ENCODE measurements around the gene SATL1. TPM values are rescaled to one million over a fixed set of nuclear protein-coding genes. Genes with fewer than 3 reads are reported as not detected.

The SATL1 gene
- total and polyA plus RNA-seq, 9 of the 15 experiments (the other 6 are each of a cell fraction or from before 2014, with no cell fraction given): 0.03 to 0.07 (median 0.05) TPM; not detected in 3

DNA sequence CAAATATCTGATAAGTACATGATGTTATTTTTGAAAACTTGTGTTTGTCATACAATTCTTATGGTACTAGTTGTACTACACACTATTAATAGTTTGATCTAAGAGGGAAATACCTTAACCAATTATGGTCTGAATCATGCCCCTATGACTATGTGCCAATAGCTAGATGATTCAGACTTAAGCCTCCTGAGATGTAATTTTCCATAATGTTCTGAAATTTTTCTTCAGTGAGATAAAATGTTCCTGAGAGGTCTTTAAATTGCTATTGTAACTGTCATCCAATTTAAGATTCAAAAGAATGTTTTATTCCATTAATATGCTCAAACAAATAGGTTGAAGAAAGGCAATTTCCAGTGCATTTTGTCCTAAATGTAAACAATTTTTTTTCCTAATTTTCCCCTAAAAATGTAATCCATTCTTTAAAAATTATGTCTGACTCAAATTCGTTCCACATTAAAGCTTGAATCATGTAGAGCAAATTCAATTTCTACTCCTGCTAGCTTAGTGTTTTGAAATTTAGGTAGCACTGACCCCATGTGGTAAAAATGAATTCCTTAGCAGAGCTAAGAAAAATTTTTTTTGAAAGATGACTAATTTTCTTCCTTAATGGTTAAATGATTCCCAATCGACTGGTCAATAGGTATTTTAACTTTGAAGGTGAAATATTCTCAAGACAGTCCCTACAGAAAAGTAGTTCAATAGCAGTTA, 190.8 kb downstream of the SATL1 start:
- Histone ChIP-seq H3K36me3 (ENCODE audit: control insufficient read depth, insufficient read depth, low read length) (no peaks in the 10 kb centered on the region), H3K4me3 (no peak overlapping the region), H3K27ac (ENCODE audit: extremely low read depth, low read depth, low read length) (no peak overlapping the region), H3K9ac (ENCODE audit: insufficient read depth in 1 of 2, low read depth in 2 of 2, low read length in 2 of 2) (no peak overlapping the region), H3K79me2 (ENCODE audit: control insufficient read depth, insufficient read depth, low read length) (no peaks in the 10 kb centered on the region), H3K4me1 (replicated peaks in 1 of 2; ENCODE audit: control insufficient read depth in 2 of 2, insufficient read depth in 2 of 2, low read length in 2 of 2) (no peaks in the 10 kb centered on the region), H3K27me3 (ENCODE audit: control insufficient read depth in 2 of 2, insufficient read depth in 2 of 2, low read length in 2 of 2) (no peaks in the 10 kb centered on the region), H3K9me1 (ENCODE audit: control insufficient read depth, insufficient read depth, low read length) (no peaks in the 10 kb centered on the region), H3K9me3 (replicated peaks; ENCODE audit: control insufficient read depth, insufficient read depth, low read depth, low read length) (no peaks in the 10 kb centered on the region), H4K20me1 (replicated peaks; ENCODE audit: control insufficient read depth, insufficient read depth, low read length) (no peaks in the 10 kb centered on the region), H3K4me2 (ENCODE audit: insufficient read depth, low read length) (no peak overlapping the region), H2AFZ (ENCODE audit: low read depth, low read length) (no peak overlapping the region)
- ChIA-PET CTCF (ENCODE audit: low intra/inter-chr PET ratio) (no interaction called here), POLR2A (no interaction called here)
- intact Hi-C loops (cut with micrococcal nuclease): loop anchor here (1.0 to 10.0 kb wide), 2 partner anchors 323 to 1008 kb away; no protein-coding TSS in a partner anchor
- WGBS (ENCODE audit: insufficient coverage, low coverage, missing lambda C conversion rate): 12% methylated on average over 2 of the region's 2 CpGs
- TF ChIP-seq CTCF (IDR thresholded peaks at IDR 0.05 in 2 of 3, conservative IDR thresholded peaks at IDR 0.05 in 1 of 3; ENCODE audit: insufficient read depth in 2 of 3, low read depth in 1 of 3, low read length in 3 of 3): peak in 1 of 3 experiments; percentile 41; a peak in 2 of 6 replicates
- no peak for TF ChIP-seq SIRT6 (IDR thresholded peaks at IDR 0.05; ENCODE audit: low read depth, low read length)
- no peak for TF ChIP-seq ELF4 (CRISPR knock-in tag; IDR thresholded peaks at IDR 0.05)
- TF ChIP-seq ARID3A (IDR thresholded peaks at IDR 0.05; ENCODE audit: borderline replicate concordance, low read depth, low read length): no peak
- peak in 1 of 2 experiments; percentile 52; a peak in 3 of 4 replicates for TF ChIP-seq RAD21 (CRISPR knock-in tag; conservative IDR thresholded peaks at IDR 0.05 in 1 of 2, IDR thresholded peaks at IDR 0.05 in 1 of 2)
- peak in 1 of 4 experiments; percentile 2 for DNase-seq (ENCODE audit: extremely low read depth in 1 of 4, low spot score in 3 of 4)
- ATAC-seq: no peak
- no TSS peak for BruUV-seq (replicated peaks)
- in situ Hi-C loops (cut with MboI): no loop called here
- no peak for FAIRE-seq

All from K562 (cell line).